RWPE2 (cell line): ENCODE data around the gene RTTN.
"Not testable (repeated sequence)": the region's sequence is repeated elsewhere in the genome, so short reads cannot be mapped to it uniquely, and the experiment has no call there.

ENCODE experiments used
- ATAC-seq: fragments of 200-7000 bp; cut with Tn5 transposase; 3 replicates; pipeline ENCODE4 v1.9.1; 2021; ENCODE audit warnings: low read depth
- DNase-seq: peaks from one replicate; pipeline ENCODE4 v3.0.0-alpha.2; 2020; ENCODE audit warnings: low spot score
- H3K27ac ChIP-seq: fragments of 450-650 bp; 2 replicates; pipeline ENCODE4 v1.5.1; 2017; ENCODE audit warnings: mild to moderate bottlenecking; ENCODE audit not compliant: poor library complexity, severe bottlenecking
- H3K27me3 ChIP-seq: fragments of 250-450 bp; sonication (Bioruptor Pico); 2 replicates; pipeline ENCODE4 v1.5.1; 2021; ENCODE audit warnings: mild to moderate bottlenecking, moderate library complexity; ENCODE audit not compliant: insufficient read depth, poor library complexity, severe bottlenecking
- H3K36me3 ChIP-seq: fragments of 250-450 bp; sonication (Bioruptor Pico); 2 replicates; pipeline ENCODE4 v1.5.1; 2020; ENCODE audit warnings: low read depth, mild to moderate bottlenecking, moderate library complexity
- H3K4me1 ChIP-seq: fragments of 250-450 bp; sonication (Bioruptor Pico); 2 replicates; pipeline ENCODE4 v1.5.1; 2021; ENCODE audit warnings: mild to moderate bottlenecking, moderate library complexity; ENCODE audit not compliant: insufficient read depth, poor library complexity, severe bottlenecking
- H3K4me3 ChIP-seq: fragments of 250-450 bp; sonication (Bioruptor Pico); 2 replicates; pipeline ENCODE4 v1.5.1; 2021; ENCODE audit warnings: mild to moderate bottlenecking, moderate library complexity; ENCODE audit not compliant: severe bottlenecking
- H3K9me3 ChIP-seq: fragments of 250-450 bp; sonication (Bioruptor Pico); 2 replicates; pipeline ENCODE4 v1.5.1; 2021; ENCODE audit warnings: mild to moderate bottlenecking, moderate library complexity; ENCODE audit not compliant: severe bottlenecking
- CTCF ChIP-seq: fragments of 450-650 bp; IDR thresholded peaks from one replicate; pipeline ENCODE4 v1.5.1; 2017; ENCODE audit warnings: mild to moderate bottlenecking, moderate library complexity; ENCODE audit not compliant: poor library complexity, severe bottlenecking

RTTN gene

GRCh38 chr18:69980509-69980908 lies 225.0 kb downstream of the RTTN start:
- Histone ChIP-seq H3K36me3 (peaks cover 24% of the 10 kb centered on the region), H3K27ac (no peak overlapping the region), H3K27me3 (no peaks in the 10 kb centered on the region), H3K9me3 (no peaks in the 10 kb centered on the region), H3K4me3 (no peak overlapping the region), H3K4me1 (no peaks in the 10 kb centered on the region)
- ATAC-seq (no peak), DNase-seq (no peak)
- no peak for TF ChIP-seq CTCF

GRCh38 chr18:69978732-69979715 lies 226.5 kb downstream of the RTTN start:
- Histone ChIP-seq H3K4me3 (no peak overlapping the region), H3K36me3 (peaks cover 21% of the 10 kb centered on the region), H3K27me3 (no peaks in the 10 kb centered on the region), H3K4me1 (no peaks in the 10 kb centered on the region), H3K27ac (no peak overlapping the region), H3K9me3 (no peaks in the 10 kb centered on the region)
- no peak for TF ChIP-seq CTCF
- ATAC-seq (no peak), DNase-seq (no peak)

- not testable (repeated sequence) for H3K27ac ChIP-seq, H3K4me3 ChIP-seq, H3K27me3 ChIP-seq, ATAC-seq, H3K4me1 ChIP-seq, DNase-seq, H3K9me3 ChIP-seq, H3K36me3 ChIP-seq
Measured at GRCh38 chr18:69975294-69975693, 230.2 kb downstream of the RTTN start.

- no peak overlapping the region for H3K27ac ChIP-seq
- no peak for TF ChIP-seq CTCF
- DNase-seq (no peak), ATAC-seq (no peak)
- H3K4me1 ChIP-seq = no peaks in the 10 kb centered on the region
- no peaks in the 10 kb centered on the region for H3K27me3 ChIP-seq
- H3K9me3 ChIP-seq = no peaks in the 10 kb centered on the region
- H3K4me3 ChIP-seq = no peak overlapping the region
- no peaks in the 10 kb centered on the region for H3K36me3 ChIP-seq
Measured at GRCh38 chr18:69974365-69974764, 231.1 kb downstream of the RTTN start.

DNA sequence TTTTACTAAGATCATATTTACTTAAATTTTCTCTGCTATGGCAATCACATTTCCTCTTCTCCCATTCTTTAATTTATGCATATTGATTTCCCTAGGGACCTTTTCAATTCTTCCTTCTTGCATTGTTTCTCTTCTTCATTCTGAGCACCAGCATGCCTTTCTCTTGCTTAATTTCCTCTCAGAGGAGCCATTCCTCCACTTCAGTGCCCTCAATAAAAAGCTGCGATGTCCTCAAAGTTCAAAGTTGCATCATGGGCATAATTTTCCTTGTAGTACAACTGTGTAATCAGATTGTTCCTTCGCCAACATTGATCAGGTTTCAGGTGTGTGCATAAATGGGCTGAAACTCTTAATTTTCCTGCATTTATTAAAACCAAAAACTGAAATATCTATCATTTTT lies 236.0 kb downstream of the RTTN start:
- Histone ChIP-seq H3K36me3 (no peaks in the 10 kb centered on the region), H3K27ac (no peak overlapping the region), H3K4me3 (no peak overlapping the region), H3K4me1 (no peaks in the 10 kb centered on the region), H3K9me3 (no peaks in the 10 kb centered on the region), H3K27me3 (no peaks in the 10 kb centered on the region)
- no peak for DNase-seq
- TF ChIP-seq CTCF = no peak
- no peak for ATAC-seq
